ENCODE data around the gene BPI. TPM values are rescaled to one million over a fixed set of nuclear protein-coding genes. Genes with fewer than 3 reads are reported as not detected.
"Not testable (repeated sequence)": the region's sequence is repeated elsewhere in the genome, so short reads cannot be mapped to it uniquely, and the experiment has no call there.

BPI gene
- total RNA-seq, 1 experiment from 2014 or later: not detected

DNA sequence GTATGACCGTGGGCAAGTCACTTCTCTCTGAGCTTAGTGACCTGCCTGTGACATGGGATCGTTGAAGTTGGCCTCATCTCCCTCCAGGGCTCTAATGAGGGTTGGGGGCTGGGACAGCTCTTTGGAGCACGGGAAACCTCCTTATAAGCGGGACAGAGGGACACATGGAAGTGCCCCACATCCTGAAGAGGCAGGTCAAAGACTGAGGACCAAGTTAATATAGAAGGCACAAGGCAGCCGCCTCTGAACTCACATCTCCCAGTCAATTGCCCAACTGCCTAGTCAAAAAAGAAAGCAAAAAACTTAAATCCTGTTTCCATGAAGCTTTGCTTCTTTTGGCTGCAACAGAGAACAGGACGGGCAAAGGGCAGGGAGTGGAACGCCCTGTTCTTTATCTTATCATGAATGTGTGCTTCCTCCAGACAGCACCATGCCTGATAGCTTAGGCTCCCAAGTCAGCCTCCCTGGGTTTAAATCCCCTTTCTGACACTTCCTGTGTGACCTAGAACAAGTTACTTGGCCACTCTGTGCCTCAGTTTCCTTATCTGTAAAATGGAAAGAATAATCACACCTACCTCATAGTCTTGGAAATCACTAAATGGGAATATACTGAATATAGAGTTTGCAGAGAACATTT, 69.4 kb downstream of the BPI start:
- no peak for DNase-seq (ENCODE audit: low read depth, low spot score)
- in situ Hi-C loops (cut with HindIII; ENCODE audit: low pct_unique_long_range_greater_than_20kb, low sequenced_read_pairs): no loop called here

- no peak for DNase-seq (ENCODE audit: low read depth, low spot score)
- in situ Hi-C loops (cut with HindIII; ENCODE audit: low pct_unique_long_range_greater_than_20kb, low sequenced_read_pairs): no loop called here
Measured at GRCh38 chr20:38373898-38374297, 69.9 kb downstream of the BPI start.

DNA sequence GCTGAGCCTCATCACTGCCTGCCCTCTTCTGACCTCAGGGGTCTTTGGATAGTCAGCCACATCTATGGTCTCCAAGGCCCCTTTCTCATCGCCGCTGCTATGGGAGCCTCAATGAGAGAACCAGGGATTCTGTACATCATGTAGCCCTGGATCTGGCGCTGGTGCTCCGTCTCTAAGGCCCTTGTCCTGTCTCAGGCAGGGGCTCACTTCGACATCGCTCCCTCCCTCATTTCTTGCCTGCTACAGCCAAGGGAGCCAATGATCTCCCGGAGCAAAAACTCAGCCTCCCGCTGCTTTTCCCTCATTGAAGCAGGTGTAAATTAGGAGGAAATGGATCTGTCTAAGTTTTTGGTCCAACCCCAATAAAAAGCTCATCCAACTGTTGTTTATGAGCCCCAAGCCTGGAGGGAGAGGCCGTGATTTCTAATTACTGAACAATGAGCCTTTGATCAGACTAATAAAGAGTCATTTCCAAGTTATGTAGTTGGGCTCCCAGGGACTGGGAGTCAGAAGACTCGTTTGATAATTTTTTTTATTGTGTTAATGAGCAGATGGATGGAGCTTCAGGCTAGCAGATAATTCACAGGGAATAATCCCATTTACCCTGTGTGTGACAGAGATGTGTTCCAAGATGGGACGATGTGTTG, 73.2 kb downstream of the BPI start:
- in situ Hi-C loops (cut with HindIII; ENCODE audit: low pct_unique_long_range_greater_than_20kb, low sequenced_read_pairs): no loop called here
- DNase-seq (ENCODE audit: low read depth, low spot score): no peak

DNA sequence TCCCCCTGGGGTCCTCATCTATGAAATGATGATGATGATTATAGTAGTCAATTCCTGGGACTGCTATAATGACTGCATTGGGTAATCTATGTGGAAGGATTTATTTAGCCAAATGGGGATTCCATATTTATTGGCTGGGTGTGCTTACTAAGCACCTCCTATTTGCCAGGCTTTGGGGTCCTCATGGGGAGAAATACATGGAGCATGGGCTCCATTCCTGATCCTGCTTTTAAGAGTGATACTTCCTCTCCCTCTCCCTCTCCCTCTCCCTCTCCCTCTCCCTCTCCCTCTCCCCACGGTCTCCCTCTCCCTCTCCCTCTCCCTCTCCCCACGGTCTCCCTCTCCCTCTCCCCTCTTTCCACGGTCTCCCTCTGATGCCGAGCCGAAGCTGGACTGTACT, 73.9 kb downstream of the BPI start:
- DNase-seq (ENCODE audit: low read depth, low spot score); in situ Hi-C loops (cut with HindIII; ENCODE audit: low pct_unique_long_range_greater_than_20kb, low sequenced_read_pairs): not testable (repeated sequence)

GRCh38 chr20:38383147-38383546, 79.2 kb downstream of the BPI start:
- no peak for DNase-seq (ENCODE audit: low read depth, low spot score)
- in situ Hi-C loops (cut with HindIII; ENCODE audit: low pct_unique_long_range_greater_than_20kb, low sequenced_read_pairs): no loop called here

GRCh38 chr20:38386004-38386403, 82.0 kb downstream of the BPI start:
- no peak for DNase-seq (ENCODE audit: low read depth, low spot score)

DNA sequence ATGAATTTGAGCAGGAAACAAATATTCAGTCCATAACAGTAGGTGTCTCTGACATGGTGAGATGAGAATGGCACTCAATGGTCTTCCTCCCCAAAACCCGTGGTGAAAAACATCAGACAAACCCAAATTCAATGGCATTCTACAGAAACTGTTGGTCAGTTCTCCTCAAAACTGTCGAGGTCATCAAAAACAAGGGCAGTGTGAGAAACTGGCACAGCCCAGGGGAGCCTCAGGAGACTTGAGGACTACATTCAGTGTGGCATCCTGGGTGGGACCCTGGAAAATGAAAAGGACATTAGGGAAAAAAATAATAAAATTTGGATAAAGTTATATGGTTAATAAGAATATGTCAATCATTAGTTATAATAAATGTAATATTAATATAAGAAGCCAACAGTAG, 82.9 kb downstream of the BPI start:
- in situ Hi-C loops (cut with HindIII; ENCODE audit: low pct_unique_long_range_greater_than_20kb, low sequenced_read_pairs): no loop called here
- no peak for DNase-seq (ENCODE audit: low read depth, low spot score)

More at GRCh38 chr20:38386004-38386403, 82.0 kb downstream of the BPI start:
- in situ Hi-C loops (cut with HindIII; ENCODE audit: low pct_unique_long_range_greater_than_20kb, low sequenced_read_pairs): no loop called here

Other genes with a start within 250 kb of the BPI start
- gene TGM2, start 138.9 kb upstream of the BPI start, total RNA-seq (2014; rRNA removed; shearing (Covaris generic)): 5.6 and 7.0 TPM in 2 replicates
- gene KIAA1755, start 43.4 kb upstream of the BPI start, total RNA-seq (2014; rRNA removed; shearing (Covaris generic)): not detected in 2 replicates
- 0.19 TPM in 1 of 2 replicates, not detected in the other for gene LBP, start 42.3 kb downstream of the BPI start, total RNA-seq (2014; rRNA removed; shearing (Covaris generic))
- 14.6 and 17.3 TPM in 2 replicates for gene SNHG17, start 131.2 kb downstream of the BPI start, total RNA-seq (2014; rRNA removed; shearing (Covaris generic))
- gene RALGAPB, start 168.7 kb downstream of the BPI start, total RNA-seq (2014; rRNA removed; shearing (Covaris generic)): 20.1 and 21.2 TPM in 2 replicates

Measured in SK-MEL-5 (cell line).